GM19238 (cell line): ENCODE measurements around the gene RO60.
"Not testable (repeated sequence)": the region's sequence is repeated elsewhere in the genome, so short reads cannot be mapped to it uniquely, and the experiment has no call there.

ENCODE experiments used
- DNase-seq: peaks from one replicate; pipeline ENCODE4 v3.0.0; 2011; ENCODE audit warnings: low spot score; ENCODE audit not compliant: insufficient read length

RO60 gene

DNA sequence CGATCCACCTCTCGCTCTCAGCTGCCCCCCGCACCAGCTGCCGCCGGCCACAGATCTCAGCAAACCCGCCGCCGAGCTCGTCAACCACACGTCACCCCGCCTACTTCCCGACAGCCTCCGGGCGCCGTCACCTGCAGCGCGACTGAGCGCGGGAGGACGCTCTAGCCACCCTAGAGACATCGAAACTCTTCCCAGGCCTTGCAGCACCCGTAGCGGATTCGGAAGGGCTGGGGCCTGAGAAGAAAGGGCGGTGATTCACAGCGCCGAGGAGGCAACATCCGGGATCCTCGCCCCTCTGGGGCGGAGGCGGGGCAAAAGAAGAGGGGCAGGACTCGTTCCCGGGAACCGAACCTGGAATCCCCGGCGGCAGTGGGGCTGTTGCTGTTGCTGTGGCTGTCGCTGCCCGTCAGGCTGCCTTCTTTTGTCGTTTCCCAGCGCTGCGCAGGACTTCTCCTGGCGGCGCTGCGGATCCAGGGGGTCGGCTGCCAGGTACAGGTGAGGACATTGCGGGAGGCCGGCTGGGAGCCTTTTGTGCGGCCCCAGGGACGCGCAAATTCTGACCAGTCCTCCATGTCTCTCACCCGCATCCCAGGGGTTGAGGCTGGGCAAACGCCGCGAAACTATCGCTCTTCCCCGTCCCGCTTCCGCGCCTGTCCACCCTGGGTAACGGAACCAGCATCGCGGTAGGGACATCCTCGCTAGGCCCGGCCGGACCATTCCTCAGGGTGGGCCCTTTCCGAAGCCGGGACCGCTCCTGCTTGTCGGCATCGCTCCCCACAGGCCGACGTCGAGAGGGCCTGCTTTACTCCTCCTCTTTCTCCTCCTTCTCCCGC, at the start of gene RO60, which contains the start of gene UCHL5:
Gene RO60 (plus strand): TSS at position 331 of the 833 bp plus-strand sequence. CDS start 9,443 bp downstream, outside the sequence.
Gene UCHL5 (minus strand): TSS at position 79 of the 833 bp plus-strand sequence. CDS start 100 bp downstream, outside the sequence.
- DNase-seq, result peak; percentile 69

- no peak for DNase-seq
Measured at GRCh38 chr1:193011406-193011805, 48.0 kb upstream of the RO60 start.

DNA sequence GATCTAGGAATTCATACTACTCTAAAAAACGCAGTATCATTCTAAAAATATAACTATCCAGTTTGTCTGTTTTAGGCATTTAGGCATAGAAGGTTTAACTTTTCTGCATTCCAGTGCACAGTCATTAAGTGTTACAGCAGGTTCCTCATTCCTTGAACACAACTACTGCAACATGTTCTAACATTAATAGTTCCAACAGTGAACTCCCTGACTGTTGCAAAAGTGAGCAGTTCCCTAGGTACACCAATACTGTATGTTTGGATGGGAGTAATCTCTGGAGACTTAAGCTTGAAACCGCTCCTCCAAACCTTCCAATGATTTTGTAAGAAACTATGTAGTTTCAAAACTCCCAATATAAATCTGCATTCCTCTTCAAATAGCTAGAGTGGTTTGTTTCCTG, 46.4 kb upstream of the RO60 start:
- no peak for DNase-seq

DNA sequence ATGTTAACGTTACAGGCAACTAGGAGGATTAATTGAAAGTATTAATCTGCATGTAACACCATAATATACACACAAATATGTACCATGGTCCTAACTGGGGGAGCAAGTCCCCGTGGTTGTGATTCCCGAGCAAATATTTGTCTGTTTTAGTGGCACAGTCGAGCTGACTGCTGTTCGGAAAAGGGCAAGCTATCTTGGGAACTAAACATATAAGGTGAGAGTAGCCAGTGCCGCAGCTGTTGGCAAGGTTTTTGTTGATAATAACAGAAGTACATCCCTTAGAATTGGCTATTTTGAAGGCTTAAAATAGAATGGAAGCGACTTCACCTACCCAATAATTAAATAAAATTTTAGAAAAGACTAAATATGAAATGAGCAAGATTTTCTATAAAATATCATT, 45.7 kb upstream of the RO60 start:
- no peak for DNase-seq

DNA sequence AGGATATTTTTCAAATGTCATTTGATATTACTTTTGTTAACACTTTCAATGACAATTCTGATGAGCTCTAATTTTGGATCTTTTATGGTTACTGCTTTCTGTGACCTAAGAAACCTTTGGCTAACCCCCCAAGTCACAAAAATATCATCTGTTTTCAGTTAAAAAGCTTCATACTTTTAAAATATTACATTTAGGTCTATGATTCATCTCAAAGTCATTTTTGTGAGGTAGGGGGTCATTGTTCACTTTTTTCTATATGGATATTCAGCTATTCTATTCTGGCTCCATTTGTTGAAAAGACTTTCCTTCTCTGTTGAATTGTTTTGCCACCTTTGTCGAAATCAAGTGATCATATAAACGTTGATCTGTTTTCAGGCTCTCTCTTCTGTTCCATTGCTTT, 45.0 kb upstream of the RO60 start:
- no peak for DNase-seq

- DNase-seq, result no peak
Measured at GRCh38 chr1:193016788-193017187, 42.6 kb upstream of the RO60 start.

- no peak for DNase-seq
Measured at GRCh38 chr1:193019442-193020026, 39.9 kb upstream of the RO60 start.

DNA sequence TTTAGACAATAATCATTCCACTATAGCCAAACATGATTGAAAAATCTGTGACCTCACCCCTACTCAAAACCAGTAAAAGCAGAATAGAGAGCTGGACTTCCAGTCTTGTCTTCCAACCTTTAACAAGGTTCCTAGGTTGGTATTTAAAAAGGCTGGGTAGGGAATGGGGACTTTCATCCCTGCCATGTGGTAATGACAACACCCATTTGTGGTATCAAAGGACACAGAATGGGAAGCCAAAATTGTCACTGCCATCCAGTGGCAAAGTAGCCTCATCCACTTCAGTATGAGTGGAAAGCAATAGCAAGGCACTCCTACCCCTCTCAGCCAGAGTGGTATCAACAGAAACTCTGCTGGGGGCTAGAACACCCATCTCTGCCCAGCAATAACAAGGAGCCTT, 34.2 kb upstream of the RO60 start:
- DNase-seq, result no peak

- no peak for DNase-seq
Measured at GRCh38 chr1:193030280-193030679, 29.1 kb upstream of the RO60 start.

DNA sequence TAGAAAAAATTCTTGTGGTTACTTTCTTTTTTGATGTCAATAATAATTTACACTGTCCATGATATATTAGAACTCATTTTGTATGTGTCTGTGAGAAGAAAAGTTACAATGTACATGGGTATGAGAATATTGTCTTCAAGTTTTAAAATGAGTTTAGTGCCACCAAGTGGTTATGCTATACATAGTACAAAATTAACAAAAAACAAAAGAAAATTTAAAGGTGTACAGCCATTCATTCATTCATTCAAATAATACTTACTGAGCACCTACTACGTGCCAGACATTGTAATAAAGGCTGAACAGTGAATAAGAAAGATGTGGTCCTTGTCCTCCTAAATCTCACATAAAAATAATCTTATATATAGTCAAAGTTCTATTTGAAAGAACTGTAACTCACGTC, 28.0 kb upstream of the RO60 start:
- no peak for DNase-seq

DNA sequence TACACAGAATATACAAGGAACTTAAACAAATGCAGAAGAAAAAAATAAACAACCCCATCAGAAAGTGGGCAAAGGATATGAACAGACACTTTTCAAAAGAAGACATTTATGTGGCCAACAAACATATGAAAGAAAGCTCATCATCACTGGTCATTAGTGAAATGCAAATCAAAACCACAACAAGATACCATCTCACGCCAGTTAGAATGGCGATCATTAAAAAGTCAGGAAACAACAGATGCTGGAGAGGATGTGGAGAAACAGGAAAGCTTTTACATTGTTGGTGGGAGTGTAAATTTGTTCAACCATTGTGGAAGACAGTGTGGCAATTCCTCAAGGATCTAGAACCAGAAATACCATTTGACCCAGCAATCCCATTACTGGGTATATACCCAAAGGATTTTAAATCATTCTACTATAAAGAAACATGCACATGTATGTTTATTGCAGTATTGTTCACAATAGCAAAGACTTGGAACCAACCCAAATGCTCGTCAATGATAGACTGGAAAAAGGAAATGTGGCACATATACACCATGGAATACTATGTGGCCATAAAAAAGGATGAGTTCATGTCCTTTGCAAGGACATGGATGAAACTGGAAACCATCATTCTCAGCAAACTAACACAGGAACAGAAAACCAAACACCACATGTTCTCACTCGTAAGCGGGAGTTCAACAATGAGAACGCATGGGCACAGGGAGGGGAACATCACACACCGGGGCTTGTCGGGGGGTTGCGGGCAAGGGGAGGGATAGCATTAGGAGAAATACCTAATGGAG, 26.6 kb upstream of the RO60 start:
- not testable (repeated sequence) for DNase-seq

DNA sequence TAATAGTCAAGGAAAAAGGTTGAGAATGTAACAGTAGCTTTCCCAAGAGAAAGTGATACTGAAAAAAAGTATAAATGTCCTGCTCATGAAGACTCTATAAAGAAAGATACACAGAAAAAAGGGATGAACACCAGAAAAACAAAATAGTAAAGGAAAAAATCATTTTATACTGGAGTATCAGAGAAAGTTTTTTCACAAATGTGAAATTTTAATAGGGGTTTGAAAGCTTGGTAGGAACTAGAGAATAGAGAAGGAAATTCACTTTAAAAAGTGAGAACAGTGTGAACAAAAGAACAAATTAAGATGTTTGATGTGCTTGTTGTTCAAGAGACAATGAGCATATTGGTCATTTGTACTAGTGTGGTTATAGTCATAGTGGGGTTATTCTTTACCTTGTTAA, 25.8 kb upstream of the RO60 start:
- DNase-seq, result no peak

DNA sequence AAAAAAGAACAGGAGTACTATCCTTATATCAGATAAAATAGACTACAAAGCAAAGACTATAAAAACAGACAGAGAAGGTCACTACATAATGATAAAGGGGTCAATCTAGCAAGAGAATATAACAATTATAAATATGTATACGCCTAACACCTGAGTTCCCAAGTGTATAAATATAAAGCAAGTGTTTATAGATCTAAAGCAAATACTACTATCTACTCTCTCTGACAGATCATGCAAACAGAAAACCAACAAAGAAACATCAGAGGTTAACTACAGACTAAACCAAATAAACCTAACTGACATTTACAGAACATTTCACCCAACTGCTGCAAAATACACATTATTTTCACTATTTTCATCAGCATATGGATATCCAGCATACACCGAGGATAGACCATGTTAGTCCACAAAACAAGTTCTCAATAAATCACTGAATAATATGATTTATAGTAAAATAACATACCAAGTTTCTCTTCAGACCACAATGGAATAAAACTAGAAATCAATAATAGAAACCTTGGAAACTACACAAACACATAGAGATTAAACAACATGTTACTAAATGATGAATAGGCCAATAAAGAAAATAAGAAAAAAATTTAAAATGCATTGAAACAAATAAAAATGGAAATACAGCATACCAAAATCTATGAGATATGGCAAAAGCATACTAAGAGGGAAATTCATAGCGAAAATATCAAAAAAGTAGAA, 22.9 kb upstream of the RO60 start:
- DNase-seq, result no peak

DNA sequence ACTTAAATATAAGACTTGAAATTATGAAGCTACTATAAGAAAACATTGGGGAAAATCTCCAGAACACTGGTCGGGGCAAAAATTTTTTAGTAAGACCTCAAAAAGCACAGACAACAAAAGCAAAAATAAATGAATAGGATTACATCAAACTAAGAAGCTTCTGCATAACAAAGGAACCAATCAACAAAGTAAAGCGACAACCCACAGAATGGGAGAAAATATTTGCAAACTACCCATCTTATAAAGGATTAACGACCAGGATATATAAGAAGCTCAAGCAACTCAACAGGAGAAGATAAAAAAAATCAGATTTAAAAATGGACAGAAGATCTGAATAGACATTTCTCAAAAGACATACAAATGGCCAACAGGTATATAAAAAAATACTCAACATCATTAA, 19.4 kb upstream of the RO60 start:
- DNase-seq, result no peak

DNA sequence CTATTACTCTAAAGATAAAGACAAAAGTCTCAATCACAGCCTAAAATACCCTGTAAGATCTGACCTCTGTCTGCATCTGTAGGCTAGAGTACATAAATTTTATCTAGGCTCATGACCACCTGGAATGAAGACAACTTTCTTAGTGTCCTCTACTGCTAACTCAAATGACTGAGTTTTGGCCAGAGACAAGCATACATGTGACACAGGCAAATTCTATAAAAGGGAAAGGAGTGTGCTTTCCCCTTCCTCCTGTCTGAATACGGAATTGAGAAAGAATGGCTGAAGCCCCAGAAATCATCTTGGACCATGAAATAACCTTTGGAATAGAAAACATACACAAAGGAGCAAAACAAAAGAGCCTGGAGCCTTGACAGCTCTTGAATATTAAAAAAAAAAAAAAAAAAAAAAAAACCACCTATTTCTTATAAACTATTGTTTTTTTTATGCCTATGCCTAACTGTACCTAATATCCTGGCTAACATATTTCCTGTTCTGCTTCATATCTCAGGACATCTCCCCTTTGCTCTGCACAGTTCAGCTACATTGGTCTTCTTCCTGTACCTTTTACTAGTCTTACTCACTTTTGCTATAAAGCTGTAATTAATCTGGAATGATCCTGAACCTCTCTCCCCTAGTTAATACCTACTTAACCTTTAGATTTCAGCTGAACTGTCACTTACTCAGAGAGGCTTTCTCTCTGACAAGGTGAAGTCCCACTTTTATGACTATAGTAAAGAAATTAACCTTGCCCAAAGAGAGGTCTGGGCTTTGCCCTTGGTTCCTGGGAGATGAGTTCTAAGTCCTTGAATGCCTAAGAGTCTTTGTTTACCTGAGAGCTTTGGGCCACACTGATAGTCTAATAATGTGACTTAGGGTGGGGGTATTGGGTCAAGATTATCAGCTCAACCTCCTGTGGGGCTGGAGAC, 16.4 kb upstream of the RO60 start:
- DNase-seq, result no peak

DNA sequence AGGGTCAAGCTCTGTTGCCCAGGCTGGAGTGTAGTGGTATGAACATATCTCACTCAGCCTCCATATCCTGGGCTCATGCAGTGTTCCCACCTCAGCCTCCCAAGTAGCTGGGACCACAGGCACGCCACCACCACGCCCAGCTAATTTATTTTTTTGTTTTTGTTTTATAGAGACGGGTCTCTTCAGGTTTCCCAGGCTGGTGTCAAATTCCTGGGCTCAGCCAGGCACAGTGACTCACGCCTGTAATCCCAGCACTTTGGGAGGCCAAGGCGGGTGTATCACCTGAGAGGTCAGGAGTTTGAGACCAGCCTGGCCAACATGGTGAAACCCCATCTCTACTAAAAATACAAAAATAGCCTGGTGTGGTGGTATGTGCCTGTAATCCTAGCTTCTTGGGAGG, 10.5 kb upstream of the RO60 start:
- not testable (repeated sequence) for DNase-seq

- no peak for DNase-seq
Measured at GRCh38 chr1:193054169-193054675, 5.2 kb upstream of the RO60 start.

DNA sequence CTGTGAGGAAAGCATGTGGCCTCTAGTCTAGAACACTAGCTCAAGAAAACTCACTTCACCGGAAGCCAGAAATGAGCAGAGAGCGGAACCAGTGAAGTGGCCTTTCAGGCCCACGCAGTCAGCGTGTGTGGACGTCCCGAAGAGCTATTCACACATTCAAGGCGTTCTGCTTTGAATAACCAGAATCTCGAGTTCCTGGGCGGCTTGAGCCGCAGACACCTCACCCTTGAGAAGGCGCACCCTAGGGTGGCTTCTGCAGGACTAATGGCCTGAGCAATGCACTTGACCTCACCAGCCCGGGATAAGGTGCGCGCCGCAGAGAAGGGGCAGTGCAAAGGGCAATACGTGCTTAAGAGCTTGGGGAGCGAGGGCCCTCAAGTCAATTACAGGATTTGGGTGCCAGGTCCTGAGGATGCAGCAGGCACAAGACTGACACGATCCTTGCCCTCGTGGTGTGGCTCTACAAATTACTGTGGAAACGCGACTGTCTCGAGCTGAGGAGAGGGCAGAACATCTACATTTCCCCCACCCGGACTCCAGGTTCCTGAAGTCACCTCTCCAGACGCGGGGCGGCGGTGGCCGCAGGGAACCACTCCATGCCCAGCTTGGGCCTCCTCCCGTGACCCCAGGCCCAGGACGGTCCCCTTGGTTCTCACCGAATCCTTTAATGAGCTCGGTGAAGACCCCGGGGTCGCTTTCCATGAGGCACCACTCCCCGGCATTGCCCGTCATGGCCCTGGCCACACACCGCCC, 707 bp upstream of the RO60 start:
- peak; percentile 8 for DNase-seq

DNA sequence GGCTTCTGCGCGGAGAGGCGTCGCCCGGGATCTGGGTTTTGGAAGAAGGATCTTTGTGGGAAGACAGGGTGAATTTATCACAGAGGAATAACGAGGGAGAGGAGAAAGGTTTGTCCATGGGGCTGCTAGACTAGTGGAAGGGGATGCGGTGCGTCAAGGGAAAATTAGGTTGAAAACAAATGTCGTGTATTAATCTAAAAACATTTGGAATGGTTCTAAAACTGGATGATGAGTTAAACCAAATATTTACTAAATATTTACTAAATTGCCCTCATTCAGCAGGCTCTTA, 647 bp downstream of the RO60 start:
- no peak for DNase-seq

- no peak for DNase-seq
Measured at GRCh38 chr1:193060406-193060805, 994 bp downstream of the RO60 start.
